GDM1 (cell line): Measurements from ENCODE around the gene OPN3.

ENCODE experiments used
- DNase-seq: peaks from one replicate; lab custom pipeline; 2025; lab: John Stamatoyannopoulos, UW

The OPN3 gene

GRCh38 chr1:241645199-241645598, 5.0 kb upstream of the OPN3 start:
- no peak for DNase-seq

DNA sequence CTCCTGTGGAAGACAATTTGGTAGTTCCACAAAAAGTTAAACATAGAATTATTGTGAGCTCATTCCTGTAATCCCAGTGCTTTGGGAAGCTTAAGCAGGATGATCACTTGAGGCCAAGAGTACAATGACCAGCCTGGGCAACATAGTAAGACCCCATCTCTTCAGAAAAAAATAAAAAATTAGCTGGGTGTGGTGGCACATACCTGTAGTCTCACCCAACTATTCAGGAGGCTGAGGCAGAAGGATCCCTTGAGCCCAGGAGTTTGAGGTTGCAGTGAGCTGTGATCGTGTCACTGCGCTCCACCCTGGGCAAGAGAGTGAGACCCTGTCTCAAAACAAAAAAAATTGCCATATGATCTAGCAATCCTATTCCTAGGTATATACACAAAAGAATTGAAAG, 4.1 kb upstream of the OPN3 start:
- DNase-seq: no peak

DNA sequence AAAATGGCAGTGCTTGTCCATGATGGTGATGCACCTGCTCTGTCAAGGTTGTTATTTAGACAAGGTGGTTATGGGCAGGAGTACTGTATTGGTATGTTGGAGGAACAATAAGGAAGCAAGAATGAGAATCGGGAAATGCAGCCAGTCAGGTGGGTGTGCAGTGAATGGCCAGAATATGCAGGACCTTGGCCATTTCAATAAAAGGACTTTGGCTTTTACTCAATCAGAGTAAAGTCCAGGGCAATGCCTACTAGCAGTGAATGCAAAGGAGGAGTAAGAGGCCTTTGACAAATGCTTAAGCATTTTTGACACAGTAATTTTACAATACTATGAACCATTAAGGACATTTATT, 2.4 kb upstream of the OPN3 start:
- no peak for DNase-seq

DNA sequence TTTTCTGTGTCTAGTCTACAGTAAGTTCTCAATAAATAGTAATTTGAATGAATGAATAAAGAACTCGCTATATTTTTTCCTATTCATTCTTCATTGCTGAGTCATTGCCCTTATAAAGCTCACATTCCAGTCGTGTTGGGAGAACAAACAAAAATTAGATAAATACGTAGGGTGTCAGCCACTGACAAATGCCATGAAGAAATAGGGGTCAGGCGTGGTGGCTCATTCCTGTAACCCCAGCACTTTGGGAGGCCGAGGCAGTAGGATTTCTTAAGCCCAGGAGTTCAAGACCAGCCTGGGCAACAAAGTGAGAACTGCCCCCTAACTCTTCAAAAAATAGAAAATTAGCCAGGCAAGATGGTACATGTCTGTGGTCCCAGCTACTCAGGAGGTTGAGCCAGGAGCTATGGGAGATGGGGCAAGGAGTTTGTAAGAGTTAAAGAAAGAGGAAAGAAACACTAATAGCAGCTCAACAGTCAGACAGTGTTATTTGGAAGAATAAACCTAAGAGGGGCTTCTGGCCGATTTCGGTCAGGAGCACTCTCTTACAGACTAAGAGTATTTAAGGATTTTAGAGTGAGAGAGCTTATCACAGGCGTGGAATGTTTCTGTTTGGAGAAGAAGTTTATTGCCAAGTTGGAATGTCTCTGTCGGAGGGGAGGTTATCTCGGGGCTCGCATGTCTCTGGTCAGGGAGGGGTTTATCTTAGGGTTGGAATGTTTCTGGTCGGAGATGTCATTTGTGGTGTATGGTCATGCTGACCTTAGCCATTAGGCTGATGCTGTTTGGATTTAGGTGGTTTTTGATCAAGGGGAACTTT, 1.8 kb upstream of the OPN3 start:
- no peak for DNase-seq

DNA sequence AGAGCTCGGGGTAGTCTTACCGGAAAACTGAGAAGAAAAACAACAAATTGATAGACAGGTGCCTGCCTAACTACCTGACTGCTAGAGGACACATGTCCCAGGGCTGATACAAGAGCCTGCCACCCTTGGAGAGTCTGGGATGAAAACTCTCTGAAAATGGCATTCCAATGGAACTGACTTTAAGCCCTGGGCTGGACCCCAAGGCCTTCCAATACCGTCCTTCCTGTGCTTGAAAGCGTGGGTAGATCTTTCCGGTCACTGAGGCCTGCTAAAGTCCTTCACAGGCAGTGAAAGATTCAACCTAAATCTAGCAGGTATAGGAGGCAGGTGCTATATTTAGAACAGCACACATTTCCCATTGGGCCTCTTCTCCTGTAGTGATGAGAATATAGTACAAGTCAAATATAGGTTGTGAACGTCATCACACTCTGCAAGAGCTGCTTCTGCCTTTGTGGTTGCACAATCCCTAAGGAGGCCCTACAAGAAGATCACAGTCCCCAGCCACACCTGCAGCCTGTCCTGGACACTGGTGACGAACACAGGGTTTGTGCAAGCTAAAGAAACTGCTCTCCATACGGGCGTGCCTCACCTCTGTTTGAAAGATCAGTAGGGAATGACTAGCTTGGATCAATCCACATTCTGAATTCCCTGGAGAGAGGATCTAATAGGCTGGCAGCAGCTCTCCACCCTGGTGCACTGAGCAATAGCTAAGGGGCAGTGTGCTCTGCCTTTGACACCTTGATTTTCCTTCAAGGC, 876 bp upstream of the OPN3 start:
- DNase-seq: no peak

DNA sequence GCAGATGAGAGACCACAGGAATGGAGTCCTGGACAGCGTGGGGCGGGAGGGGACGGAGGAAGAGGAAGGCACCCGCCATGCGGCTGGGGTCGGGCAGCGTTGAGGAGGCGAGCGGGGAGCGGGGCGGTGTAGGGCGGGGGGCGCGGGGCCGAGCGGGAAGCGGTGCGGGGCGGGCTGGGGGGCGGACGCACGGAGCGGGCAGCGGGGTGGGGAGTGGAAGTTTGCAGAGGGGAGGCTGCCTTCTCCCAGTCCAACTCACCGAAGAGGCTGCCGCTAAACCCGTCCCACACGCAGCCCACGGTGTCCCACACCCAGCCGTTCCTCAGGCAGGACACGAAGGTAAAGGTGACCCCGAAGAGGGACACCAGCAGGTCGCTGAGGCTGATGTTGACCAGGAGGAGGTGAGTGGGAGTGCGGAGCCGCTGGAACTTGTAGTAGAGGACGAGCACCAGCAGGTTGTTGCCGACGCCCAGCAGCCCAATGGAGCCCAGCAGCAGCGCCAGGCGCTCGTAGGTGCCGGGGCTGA, 483 bp downstream of the OPN3 start:
- DNase-seq: no peak

- DNase-seq: no peak
Measured at GRCh38 chr1:241638909-241639622, 1.1 kb downstream of the OPN3 start.

DNA sequence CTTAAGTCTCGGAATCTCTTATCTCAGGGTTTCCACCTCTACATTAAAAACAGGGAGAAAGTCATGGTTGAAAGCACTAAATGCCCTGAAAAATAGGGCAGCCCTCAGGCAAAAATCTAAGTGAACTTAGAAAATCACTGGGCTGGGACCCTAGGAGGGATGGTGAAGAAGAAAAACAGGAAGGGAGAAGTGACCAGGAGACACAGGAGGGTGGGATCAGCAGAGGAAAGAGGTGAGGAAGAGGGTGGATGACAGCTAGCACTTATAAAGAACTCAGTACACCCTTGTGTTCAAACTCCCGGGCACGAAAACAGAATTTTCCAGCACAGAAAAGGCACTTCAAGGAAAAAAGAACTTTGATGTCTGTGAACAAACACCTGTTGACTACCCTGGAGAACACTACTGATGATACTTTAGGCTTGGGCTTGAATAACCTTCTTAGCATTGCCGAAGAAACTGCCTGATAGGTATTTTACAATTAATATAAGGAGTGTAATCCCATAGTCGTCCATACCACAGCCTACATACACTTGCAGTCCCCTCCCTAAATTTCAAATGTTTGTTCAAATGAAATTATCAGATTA, 2.0 kb downstream of the OPN3 start:
- no peak for DNase-seq

GRCh38 chr1:241637604-241638003, 2.6 kb downstream of the OPN3 start:
- DNase-seq: no peak

DNA sequence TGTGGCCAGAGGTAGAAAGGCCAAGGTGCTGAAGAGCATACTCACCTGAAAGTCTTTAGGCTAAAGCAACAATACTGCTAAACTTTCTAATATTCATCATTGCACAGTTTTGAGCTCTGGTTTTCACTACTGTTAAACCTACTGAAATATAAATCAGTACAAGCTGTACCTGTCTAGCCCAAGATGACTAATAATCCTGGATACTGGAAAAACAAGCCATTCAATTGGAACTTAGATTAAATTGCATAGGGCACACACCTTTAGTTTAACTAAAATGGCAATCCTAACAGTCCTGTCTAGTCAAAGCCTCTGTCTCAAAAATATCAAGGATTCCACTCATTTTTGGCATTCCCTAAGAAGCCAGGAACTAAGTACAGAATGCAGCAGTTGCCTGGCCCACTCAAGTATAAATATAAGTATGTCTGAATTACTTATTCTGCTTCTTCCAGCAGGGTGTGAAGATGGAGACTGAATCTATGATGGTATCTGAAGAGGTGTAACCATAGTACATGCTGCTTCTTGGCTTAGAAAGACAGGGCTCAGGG, 3.1 kb downstream of the OPN3 start:
- no peak for DNase-seq

DNA sequence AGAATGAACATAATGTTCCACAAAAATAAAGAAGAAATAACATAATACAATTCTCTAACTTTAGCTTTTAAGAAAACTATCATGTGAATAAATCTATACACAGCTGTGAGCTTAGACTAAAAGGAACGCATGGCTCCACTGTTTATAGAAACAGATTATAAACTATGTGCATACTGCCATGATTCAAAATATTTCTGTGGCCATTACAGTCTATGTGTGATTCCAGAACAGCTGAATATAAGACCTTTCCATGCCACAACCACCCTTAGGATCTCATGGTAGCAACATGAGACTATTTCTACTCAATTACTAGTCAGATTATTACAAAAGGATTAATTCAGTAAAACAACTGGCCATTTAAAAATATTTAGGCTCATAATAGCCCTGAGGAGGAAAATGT, 3.9 kb downstream of the OPN3 start:
- DNase-seq: no peak

DNA sequence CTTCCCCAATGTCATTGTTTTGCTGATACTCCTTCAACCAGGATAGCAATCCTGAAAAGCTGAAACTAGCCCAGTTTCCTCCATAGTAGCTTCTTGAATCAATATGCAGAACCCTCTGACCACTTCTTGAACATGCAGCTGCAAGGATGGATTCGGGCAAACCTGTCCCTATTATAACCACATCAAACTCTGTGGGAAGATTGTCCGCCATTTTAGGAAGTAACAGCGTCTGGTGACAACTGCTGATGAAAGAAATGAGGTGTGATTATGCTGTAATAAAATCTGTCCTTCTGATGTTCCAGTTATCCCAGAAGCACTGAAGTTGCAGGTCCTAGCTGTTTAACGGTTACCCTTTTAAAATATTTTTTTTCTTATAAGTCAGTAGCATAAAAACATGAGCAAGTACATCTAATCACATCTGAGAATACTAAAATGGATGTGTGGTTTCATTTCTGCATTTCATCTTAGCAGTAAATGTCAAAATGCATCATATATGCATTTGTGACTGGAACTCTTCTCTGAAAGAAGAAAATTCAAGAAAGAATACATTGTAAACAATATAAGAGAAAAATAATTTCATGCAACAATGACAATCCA, 4.5 kb downstream of the OPN3 start:
- no peak for DNase-seq

- DNase-seq: no peak
Measured at GRCh38 chr1:241632987-241633386, 7.2 kb downstream of the OPN3 start.

DNA sequence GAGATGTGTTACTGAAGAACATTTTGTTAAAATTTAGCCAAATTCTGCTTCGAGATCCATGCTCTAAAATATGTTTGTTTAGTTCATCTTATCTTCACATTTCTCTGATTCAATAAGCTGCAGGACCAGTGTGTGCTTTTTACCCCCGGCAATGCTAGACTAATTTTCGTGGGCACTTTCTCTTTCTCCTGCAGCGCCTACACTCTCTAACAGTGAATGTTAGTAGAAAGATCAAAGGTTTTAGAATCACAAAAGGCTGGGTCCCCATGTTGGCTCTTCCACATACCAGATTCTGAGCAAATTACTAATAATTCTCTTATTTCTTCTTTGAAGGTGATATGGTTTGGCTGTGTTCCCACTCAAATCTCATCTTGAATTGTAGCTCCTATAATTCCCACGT, 8.5 kb downstream of the OPN3 start:
- no peak for DNase-seq

DNA sequence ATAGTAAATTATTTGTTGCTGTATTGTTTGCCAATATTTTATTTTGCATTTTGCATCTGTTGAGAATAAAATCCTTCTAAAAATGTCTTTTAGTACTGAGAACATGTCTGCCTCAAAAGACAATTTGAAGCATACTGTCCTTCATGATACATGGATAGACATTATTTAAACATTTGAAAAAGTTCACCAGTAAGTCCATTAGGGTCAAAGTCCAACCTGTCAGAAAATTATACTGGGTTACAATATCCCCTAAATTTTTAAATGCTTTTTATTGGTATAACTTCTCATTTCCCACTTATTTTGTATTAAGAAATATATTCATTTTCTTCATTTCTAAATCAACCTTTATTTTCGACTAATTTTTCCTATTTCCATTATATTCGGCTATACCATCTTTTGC, 9.3 kb downstream of the OPN3 start:
- DNase-seq: no peak

- DNase-seq: no peak
Measured at GRCh38 chr1:241630476-241630875, 9.7 kb downstream of the OPN3 start.

DNA sequence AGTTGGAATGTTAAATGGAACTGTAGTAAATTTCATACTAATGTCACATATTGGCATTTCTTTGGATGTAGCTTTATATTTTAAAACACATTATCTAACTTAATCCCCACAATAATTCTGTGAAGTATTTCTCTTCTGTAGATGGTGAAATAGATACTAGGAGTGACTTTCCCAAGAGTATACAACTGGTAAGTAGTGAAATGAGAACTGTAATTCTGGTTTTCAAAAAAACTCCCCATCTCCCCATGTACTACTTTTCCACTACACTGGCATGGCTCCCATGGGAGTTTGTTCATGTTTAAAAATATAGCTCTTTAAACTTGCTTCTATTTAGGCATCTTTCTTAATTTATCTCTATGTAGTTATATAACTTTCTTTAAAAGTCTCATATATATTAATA, 10.2 kb downstream of the OPN3 start:
- DNase-seq: no peak

GRCh38 chr1:241627453-241628259, 12.5 kb downstream of the OPN3 start:
- DNase-seq: peak; percentile 29

GRCh38 chr1:241624935-241625334, 15.2 kb downstream of the OPN3 start:
- no peak for DNase-seq

DNA sequence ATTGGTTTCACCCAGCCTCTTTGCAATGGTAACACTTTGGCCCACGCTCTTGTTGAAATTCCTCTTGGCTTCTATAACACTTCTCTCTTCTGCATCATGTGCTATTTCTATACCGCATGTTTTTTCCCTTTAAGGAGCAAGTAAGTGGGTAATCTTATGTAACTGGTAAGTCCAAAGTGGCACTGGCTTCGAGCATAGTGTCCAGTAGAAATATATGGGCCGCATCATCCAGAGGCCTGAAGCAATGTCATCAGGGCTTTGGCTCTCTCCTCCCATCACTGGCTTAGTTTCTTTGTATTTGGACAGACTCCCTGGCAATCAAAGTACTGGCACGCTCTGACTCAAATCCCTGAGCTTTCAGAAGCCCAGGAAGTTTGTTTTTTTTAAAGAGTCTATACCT, 17.5 kb downstream of the OPN3 start:
- DNase-seq: no peak

GRCh38 chr1:241617426-241617825, 22.7 kb downstream of the OPN3 start:
- DNase-seq: no peak
